ENCODE results near the gene LPIN2. TPM values are rescaled to one million over a fixed set of nuclear protein-coding genes. Genes with fewer than 3 reads are reported as not detected.

Gene LPIN2
- polyA plus RNA-seq, 1 donor (not counting 4 experiments of a cell fraction or from before 2014, with no cell fraction given): 3.9 TPM

DNA sequence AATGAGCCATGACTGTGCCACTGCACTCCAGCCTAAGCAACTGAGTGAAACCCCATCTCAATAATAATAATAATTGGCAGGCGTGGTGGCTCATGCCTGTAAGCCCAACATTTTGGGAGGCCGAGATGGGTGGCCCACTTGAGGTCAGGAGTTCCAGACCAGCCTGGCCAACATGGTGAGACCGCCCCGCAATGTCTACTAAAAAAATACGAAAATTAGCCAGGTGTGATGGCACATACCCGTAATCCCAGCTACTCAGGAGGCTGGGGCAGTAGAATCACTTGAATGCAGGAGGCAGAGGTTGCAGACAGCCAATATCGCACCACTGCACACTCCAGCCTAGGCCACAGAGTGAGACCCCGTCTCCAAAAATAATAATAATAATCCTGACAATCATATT is 27.9 kb upstream of the LPIN2 start:
- no peak overlapping the region for H3K4me3 ChIP-seq (ENCODE audit: control insufficient read depth in 2 of 3, extremely low read depth in 1 of 3, insufficient read depth in 2 of 3, low read depth in 1 of 3, low read length in 3 of 3)
- FAIRE-seq (no peak), DNase-seq (ENCODE audit: low read depth, low spot score) (no peak)
- no peaks in the 10 kb centered on the region for H3K36me3 ChIP-seq (ENCODE audit: control insufficient read depth in 2 of 2, extremely low read depth in 1 of 2, insufficient read depth in 2 of 2, low read length in 2 of 2)
- no peak overlapping the region for H3K4me2 ChIP-seq (ENCODE audit: control insufficient read depth, extremely low read depth, insufficient read depth, low read depth, low read length)
- no peaks in the 10 kb centered on the region for H3K4me1 ChIP-seq (ENCODE audit: control insufficient read depth, extremely low read depth, insufficient read depth, low read length)
- no peaks in the 10 kb centered on the region for H3K9me3 ChIP-seq (ENCODE audit: control insufficient read depth, low read depth, low read length)
- no peak overlapping the region for H3K27ac ChIP-seq (ENCODE audit: control insufficient read depth, insufficient read depth, low read length)
- no peak overlapping the region for H3K9ac ChIP-seq (ENCODE audit: control insufficient read depth, extremely low read depth, insufficient read depth, low read length)
- TF ChIP-seq EZH2 (IDR thresholded peaks at IDR 0.05; ENCODE audit: low read length): no peak
- TF ChIP-seq, protein P1, sequence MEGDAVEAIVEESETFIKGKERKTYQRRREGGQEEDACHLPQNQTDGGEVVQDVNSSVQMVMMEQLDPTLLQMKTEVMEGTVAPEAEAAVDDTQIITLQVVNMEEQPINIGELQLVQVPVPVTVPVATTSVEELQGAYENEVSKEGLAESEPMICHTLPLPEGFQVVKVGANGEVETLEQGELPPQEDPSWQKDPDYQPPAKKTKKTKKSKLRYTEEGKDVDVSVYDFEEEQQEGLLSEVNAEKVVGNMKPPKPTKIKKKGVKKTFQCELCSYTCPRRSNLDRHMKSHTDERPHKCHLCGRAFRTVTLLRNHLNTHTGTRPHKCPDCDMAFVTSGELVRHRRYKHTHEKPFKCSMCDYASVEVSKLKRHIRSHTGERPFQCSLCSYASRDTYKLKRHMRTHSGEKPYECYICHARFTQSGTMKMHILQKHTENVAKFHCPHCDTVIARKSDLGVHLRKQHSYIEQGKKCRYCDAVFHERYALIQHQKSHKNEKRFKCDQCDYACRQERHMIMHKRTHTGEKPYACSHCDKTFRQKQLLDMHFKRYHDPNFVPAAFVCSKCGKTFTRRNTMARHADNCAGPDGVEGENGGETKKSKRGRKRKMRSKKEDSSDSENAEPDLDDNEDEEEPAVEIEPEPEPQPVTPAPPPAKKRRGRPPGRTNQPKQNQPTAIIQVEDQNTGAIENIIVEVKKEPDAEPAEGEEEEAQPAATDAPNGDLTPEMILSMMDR (optimal IDR thresholded peaks at IDR 0.05 in 1 of 3, IDR thresholded peaks at IDR 0.05 in 1 of 3, conservative IDR thresholded peaks at IDR 0.05 in 1 of 3; ENCODE audit: extremely low read depth in 1 of 3, insufficient read depth in 2 of 3, low read length in 3 of 3): no peak
- H4K20me1 ChIP-seq (ENCODE audit: control insufficient read depth, extremely low read depth, insufficient read depth, low read length): no peaks in the 10 kb centered on the region
- H2AFZ ChIP-seq (ENCODE audit: control insufficient read depth, low read length): no peak overlapping the region
- H3K27me3 ChIP-seq (ENCODE audit: control insufficient read depth, extremely low read depth, insufficient read depth, low read length): no peaks in the 10 kb centered on the region
- H3K79me2 ChIP-seq (ENCODE audit: control insufficient read depth, insufficient read depth, low read length): no peaks in the 10 kb centered on the region
- no peaks in the 10 kb centered on the region for H3K9me1 ChIP-seq (ENCODE audit: control insufficient read depth, extremely low read depth, insufficient read depth, low read length)
- dilution Hi-C loops (cut with MboI; ENCODE audit: extremely low pct_ligation_motif_present, low sequenced_read_pairs): no loop called here

DNA sequence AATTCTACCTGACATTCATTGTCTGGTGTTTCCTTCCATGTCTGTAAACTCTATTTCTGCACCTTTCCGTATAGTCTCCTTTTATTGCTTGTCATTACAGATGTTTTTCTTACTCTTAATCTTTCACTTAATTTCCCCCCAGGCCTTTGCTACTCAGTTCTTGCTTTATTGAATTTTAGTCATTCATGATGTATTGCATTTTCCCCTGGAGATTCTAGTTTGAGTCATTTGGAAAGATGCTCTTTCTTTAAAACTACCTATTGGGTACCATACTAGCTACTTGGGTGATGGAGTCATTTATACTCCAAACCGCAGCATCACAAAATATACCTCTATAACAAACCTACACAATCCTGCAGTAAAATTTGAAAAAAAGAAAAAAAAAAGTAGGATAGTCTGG is 27.2 kb upstream of the LPIN2 start:
- H3K79me2 ChIP-seq (ENCODE audit: control insufficient read depth, insufficient read depth, low read length): no peaks in the 10 kb centered on the region
- no peaks in the 10 kb centered on the region for H4K20me1 ChIP-seq (ENCODE audit: control insufficient read depth, extremely low read depth, insufficient read depth, low read length)
- no peaks in the 10 kb centered on the region for H3K36me3 ChIP-seq (ENCODE audit: control insufficient read depth in 2 of 2, extremely low read depth in 1 of 2, insufficient read depth in 2 of 2, low read length in 2 of 2)
- H3K9me1 ChIP-seq (ENCODE audit: control insufficient read depth, extremely low read depth, insufficient read depth, low read length): no peaks in the 10 kb centered on the region
- H3K27me3 ChIP-seq (ENCODE audit: control insufficient read depth, extremely low read depth, insufficient read depth, low read length): no peaks in the 10 kb centered on the region
- H2AFZ ChIP-seq (ENCODE audit: control insufficient read depth, low read length): no peak overlapping the region
- TF ChIP-seq EZH2 (IDR thresholded peaks at IDR 0.05; ENCODE audit: low read length): no peak
- TF ChIP-seq, protein P1 (optimal IDR thresholded peaks at IDR 0.05 in 1 of 3, IDR thresholded peaks at IDR 0.05 in 1 of 3, conservative IDR thresholded peaks at IDR 0.05 in 1 of 3; ENCODE audit: extremely low read depth in 1 of 3, insufficient read depth in 2 of 3, low read length in 3 of 3): no peak
- no peak overlapping the region for H3K4me3 ChIP-seq (ENCODE audit: control insufficient read depth in 2 of 3, extremely low read depth in 1 of 3, insufficient read depth in 2 of 3, low read depth in 1 of 3, low read length in 3 of 3)
- dilution Hi-C loops (cut with MboI; ENCODE audit: extremely low pct_ligation_motif_present, low sequenced_read_pairs): no loop called here
- H3K4me1 ChIP-seq (ENCODE audit: control insufficient read depth, extremely low read depth, insufficient read depth, low read length): no peaks in the 10 kb centered on the region
- DNase-seq (ENCODE audit: low read depth, low spot score) (no peak), FAIRE-seq (no peak)
- H3K9ac ChIP-seq (ENCODE audit: control insufficient read depth, extremely low read depth, insufficient read depth, low read length): no peak overlapping the region
- no peak overlapping the region for H3K4me2 ChIP-seq (ENCODE audit: control insufficient read depth, extremely low read depth, insufficient read depth, low read depth, low read length)
- H3K27ac ChIP-seq (ENCODE audit: control insufficient read depth, insufficient read depth, low read length): no peak overlapping the region
- no peaks in the 10 kb centered on the region for H3K9me3 ChIP-seq (ENCODE audit: control insufficient read depth, low read depth, low read length)

Data from keratinocyte (primary cell).